PC-9 (cell line): ENCODE results near the gene YWHAQ. TPM values are rescaled to one million over a fixed set of nuclear protein-coding genes. Genes with fewer than 3 reads are reported as not detected.

Experiments
- BruUV-seq: library from RNA; stranded (reverse); fragments of 400-500 nt; replicated peaks from 2 replicates; lab custom pipeline; 2021; lab: Mats Ljungman, UMichigan
- CTCF ChIA-PET: fragments of 300-600 bp; sonication (Branson Sonifier 250); formaldehyde crosslinking; loops from one replicate; lab custom pipeline; 2022; ENCODE audit warnings: antibody characterized with exemption; lab: Charles Lee
- POLR2A ChIA-PET: fragments of 300-600 bp; sonication (Branson Sonifier 250); formaldehyde crosslinking; loops from one replicate; lab custom pipeline; 2022; ENCODE audit warnings: antibody characterized with exemption; ENCODE audit not compliant: unreplicated experiment; lab: Charles Lee
- DNase-seq, 2 experiments: peaks; one replicate each; pipeline versions ENCODE4 v3.0.0 to v3.0.0-alpha.2; 2015 to 2022; ENCODE audit warnings: mixed read lengths in 1 of 2
- H2AFZ ChIP-seq: fragments of 200-600 bp; sonication (generic); 2 replicates; pipeline ENCODE4 v1.8.1; 2017; ENCODE audit warnings: antibody characterized with exemption
- H3F3A ChIP-seq: fragments of 200-600 bp; sonication (generic); 2 replicates; pipeline ENCODE4 v1.8.1; 2017; ENCODE audit warnings: antibody characterized with exemption, mild to moderate bottlenecking, low read depth; ENCODE audit not compliant: insufficient read depth
- H3K27ac ChIP-seq: fragments of 200-600 bp; sonication (generic); 2 replicates; pipeline ENCODE4 v1.6.1; 2016; ENCODE audit warnings: mixed run types
- H3K27me3 ChIP-seq: fragments of 200-600 bp; sonication (generic); 2 replicates; pipeline ENCODE4 v1.6.1; 2016; ENCODE audit warnings: low read depth, mixed run types; ENCODE audit not compliant: insufficient read depth
- H3K36me3 ChIP-seq: fragments of 200-600 bp; sonication (generic); 2 replicates; pipeline ENCODE4 v1.6.1; 2016; ENCODE audit warnings: low read depth, mixed run types
- H3K4me1 ChIP-seq: fragments of 200-600 bp; sonication (generic); replicated peaks from 2 replicates; pipeline ENCODE4 v1.6.1; 2016; ENCODE audit warnings: mixed run types; ENCODE audit not compliant: insufficient read depth
- H3K4me2 ChIP-seq: fragments of 200-600 bp; sonication (generic); 2 replicates; pipeline ENCODE4 v1.6.1; 2017; ENCODE audit warnings: mixed run types
- H3K4me3 ChIP-seq: fragments of 200-600 bp; sonication (generic); 2 replicates; pipeline ENCODE4 v1.6.1; 2016; ENCODE audit warnings: mixed run types
- H3K79me2 ChIP-seq: fragments of 200-600 bp; sonication (generic); 2 replicates; pipeline ENCODE4 v1.6.1; 2017; ENCODE audit warnings: low read depth, mixed run types
- H3K9me2 ChIP-seq: fragments of 200-600 bp; sonication (generic); 2 replicates; pipeline ENCODE4 v1.8.1; 2017; ENCODE audit warnings: mild to moderate bottlenecking; ENCODE audit not compliant: insufficient read depth
- H3K9me3 ChIP-seq: fragments of 200-600 bp; sonication (generic); 2 replicates; pipeline ENCODE4 v1.8.1; 2016; ENCODE audit warnings: low read depth; ENCODE audit not compliant: insufficient read depth
- H4K20me1 ChIP-seq: fragments of 200-600 bp; sonication (generic); 2 replicates; pipeline ENCODE4 v1.8.1; 2017; ENCODE audit not compliant: insufficient read depth
- CTCF ChIP-seq: fragments of 200-600 bp; sonication (generic); conservative IDR thresholded peaks from 2 replicates; pipeline ENCODE4 v1.6.1; 2017; ENCODE audit warnings: mixed run types, antibody characterized with exemption, mild to moderate bottlenecking, moderate library complexity
- EZH2 ChIP-seq: fragments of 200-600 bp; sonication (generic); IDR thresholded peaks from 2 replicates; pipeline ENCODE4 v1.8.0; 2017; ENCODE audit warnings: antibody characterized with exemption, low read depth
- intact Hi-C: fragments of 100-400 bp; cut with micrococcal nuclease; formaldehyde crosslinking; loops from one replicate; pipeline ENCODE4 v1.10.0; 2022; ENCODE audit not compliant: unreplicated experiment
- total RNA-seq: library from RNA; stranded (reverse); gene quantifications from 2 replicates; pipeline ENCODE4 v1.2.3, GENCODE V29; 2021

The YWHAQ gene
- total RNA-seq, 1 experiment from 2014 or later: 353 TPM

GRCh38 chr2:9678544-9678943 is 47.7 kb upstream of the YWHAQ start:
- POLR2A ChIA-PET: no interaction called here

GRCh38 chr2:9675415-9676351 is 44.9 kb upstream of the YWHAQ start:
- Histone ChIP-seq H3K9me2 (no peaks in the 10 kb centered on the region), H2AFZ (peak overlapping the region; percentile 74), H3K9me3 (no peaks in the 10 kb centered on the region), H3K79me2 (no peaks in the 10 kb centered on the region), H3K27me3 (no peaks in the 10 kb centered on the region), H3K36me3 (no peaks in the 10 kb centered on the region), H3K27ac (peak overlapping the region; percentile 60), H3F3A (peaks cover 21% of the 10 kb centered on the region), H4K20me1 (no peaks in the 10 kb centered on the region), H3K4me1 (peaks cover 23% of the 10 kb centered on the region), H3K4me2 (peak overlapping the region; percentile 73), H3K4me3 (peak overlapping the region; percentile 40; the same call in 1 of the 2 replicates)
- no TSS peak for BruUV-seq
- DNase-seq: peak; percentile 29 to 98
- ChIA-PET CTCF (no interaction called here), POLR2A (interaction anchor here (0.6 to 1.0 kb wide), 4 partner anchors 45 to 144 kb away, joined by 3 to 13 read pairs (median 4); partner anchors contain the start of gene YWHAQ)
- TF ChIP-seq CTCF (no peak), EZH2 (no peak)
- intact Hi-C loops: loop anchor here (1.0 kb wide), 1 partner anchor 28 kb away; no protein-coding TSS in a partner anchor

More at GRCh38 chr2:9678544-9678943, 47.7 kb upstream of the YWHAQ start:
- no peak overlapping the region for H2AFZ ChIP-seq
- no peaks in the 10 kb centered on the region for H3K9me2 ChIP-seq
- H3K27ac ChIP-seq: no peak overlapping the region
- no peak for DNase-seq
- H3K4me2 ChIP-seq: no peak overlapping the region
- intact Hi-C loops: no loop called here
- H3K79me2 ChIP-seq: no peaks in the 10 kb centered on the region
- peaks cover 21% of the 10 kb centered on the region for H3F3A ChIP-seq
- BruUV-seq: no TSS peak
- H3K9me3 ChIP-seq: no peaks in the 10 kb centered on the region
- no peaks in the 10 kb centered on the region for H4K20me1 ChIP-seq
- no peaks in the 10 kb centered on the region for H3K27me3 ChIP-seq
- no peak for TF ChIP-seq CTCF
- TF ChIP-seq EZH2: no peak
- no peak overlapping the region for H3K4me3 ChIP-seq
- no peaks in the 10 kb centered on the region for H3K36me3 ChIP-seq
- peaks cover 23% of the 10 kb centered on the region for H3K4me1 ChIP-seq
- CTCF ChIA-PET: no interaction called here

- Histone ChIP-seq H3K79me2 (no peaks in the 10 kb centered on the region), H3K4me2 (peak overlapping the region; percentile 73), H3K27me3 (no peaks in the 10 kb centered on the region), H3K36me3 (no peaks in the 10 kb centered on the region), H3F3A (peaks cover 21% of the 10 kb centered on the region), H3K4me3 (peak overlapping the region; percentile 40; the same call in 1 of the 2 replicates), H3K9me3 (no peaks in the 10 kb centered on the region), H4K20me1 (no peaks in the 10 kb centered on the region), H3K4me1 (peaks cover 23% of the 10 kb centered on the region), H3K27ac (peak overlapping the region; percentile 60), H2AFZ (no peak overlapping the region), H3K9me2 (no peaks in the 10 kb centered on the region)
- BruUV-seq: no TSS peak
- POLR2A ChIA-PET: interaction anchor here (0.6 to 1.0 kb wide), 3 partner anchors 44 to 145 kb away, joined by 3 to 13 read pairs (median 5); partner anchors contain the start of gene YWHAQ
- DNase-seq: no peak
- CTCF ChIA-PET: no interaction called here
- TF ChIP-seq CTCF: no peak
- no peak for TF ChIP-seq EZH2
- intact Hi-C loops: loop anchor here (1.0 kb wide), 1 partner anchor 28 kb away; no protein-coding TSS in a partner anchor
Measured at GRCh38 chr2:9674891-9675414, 44.2 kb upstream of the YWHAQ start.
